ENCODE data around the gene NBEAL1. TPM values are rescaled to one million over a fixed set of nuclear protein-coding genes. Genes with fewer than 3 reads are reported as not detected.

The NBEAL1 gene
- total and polyA plus RNA-seq, 2 of the 8 experiments (the other 6 are each of a cell fraction or from before 2014, with no cell fraction given) = 2.3 to 10.7 TPM

GRCh38 chr2:202965810-202966460 is 48.7 kb upstream of the NBEAL1 start:
- H3K18ac ChIP-seq (ENCODE audit: extremely low read depth, low read length) = no peak overlapping the region
- peak; percentile 57 for FAIRE-seq
- H3K4me1 ChIP-seq (replicated peaks in 1 of 4; ENCODE audit: control insufficient read depth in 3 of 4, insufficient read depth in 4 of 4, low read length in 3 of 4) = peaks cover 0 to 3% (median under 1%) of the 10 kb centered on the region in 4 experiments; a peak in 2 of 7 replicates
- H3K4ac ChIP-seq (replicated peaks; ENCODE audit: insufficient read length, low read depth, low read length) = no peak overlapping the region
- no peak overlapping the region for H2BK20ac ChIP-seq (ENCODE audit: low read length)
- no peak overlapping the region for H3K56ac ChIP-seq (replicated peaks; ENCODE audit: insufficient read length, low read depth, low read length)
- no peak overlapping the region for H2BK120ac ChIP-seq (replicated peaks; ENCODE audit: low read depth, low read length)
- no peaks in the 10 kb centered on the region for H3K23me2 ChIP-seq (ENCODE audit: low read depth, low read length)
- H3K14ac ChIP-seq (ENCODE audit: insufficient read length) = no peak overlapping the region
- DNase-seq (ENCODE audit: low read depth in 1 of 2, low spot score in 2 of 2) = no peak
- H3K9me3 ChIP-seq (ENCODE audit: insufficient read depth in 2 of 2, low read depth in 1 of 2, low read length in 1 of 2) = no peaks in the 10 kb centered on the region
- H3K79me2 ChIP-seq (ENCODE audit: control insufficient read depth in 1 of 2, insufficient read depth in 2 of 2, low read length in 2 of 2) = no peaks in the 10 kb centered on the region
- H2BK15ac ChIP-seq (ENCODE audit: low read length) = no peak overlapping the region
- H3K27me3 ChIP-seq (replicated peaks in 1 of 4; ENCODE audit: control insufficient read depth in 3 of 4, extremely low read depth in 1 of 4, insufficient read depth in 3 of 4, low read length in 3 of 4) = no peaks in the 10 kb centered on the region
- H3K9ac ChIP-seq (replicated peaks in 1 of 4; ENCODE audit: extremely low read depth in 1 of 4, low read depth in 3 of 4, low read length in 3 of 4) = no peak overlapping the region
- no peak overlapping the region for H3K4me3 ChIP-seq (ENCODE audit: extremely low read depth in 1 of 4, insufficient read depth in 2 of 4, low read depth in 3 of 4, low read length in 4 of 4)
- no peaks in the 10 kb centered on the region for H3K36me3 ChIP-seq (ENCODE audit: control insufficient read depth in 2 of 4, insufficient read depth in 4 of 4, low read length in 3 of 4)
- no peak overlapping the region for H4K5ac ChIP-seq (ENCODE audit: insufficient read length, low read depth, low read length)
- H3K4me2 ChIP-seq (ENCODE audit: insufficient read depth in 1 of 2, low read depth in 2 of 2, low read length in 2 of 2) = no peak overlapping the region
- H3K27ac ChIP-seq (ENCODE audit: low read depth, low read length) = no peak overlapping the region
- no peak overlapping the region for H2BK12ac ChIP-seq (ENCODE audit: low read depth, low read length)
- H2AFZ ChIP-seq (ENCODE audit: low read length) = no peak overlapping the region
- TF ChIP-seq MAX (IDR thresholded peaks at IDR 0.05) (0 out of 2 replicates have a peak, but pooled peaks have one; percentile 25), JUN (IDR thresholded peaks at IDR 0.05; ENCODE audit: low read depth, low read length) (no peak), NRF1 (IDR thresholded peaks at IDR 0.05; ENCODE audit: low read depth, low read length) (no peak), MAFK (IDR thresholded peaks at IDR 0.05; ENCODE audit: low read depth, low read length) (peak; percentile 96), BACH1 (IDR thresholded peaks at IDR 0.05; ENCODE audit: low read length) (peak; percentile 99), GABPA (IDR thresholded peaks at IDR 0.05; ENCODE audit: borderline replicate concordance, insufficient read depth, low read length) (no peak), POLR2AphosphoS5 (IDR thresholded peaks at IDR 0.05; ENCODE audit: low read depth, low read length) (no peak)
- H3K23ac ChIP-seq (ENCODE audit: insufficient read length) = no peak overlapping the region
- ChIA-PET CTCF (ENCODE audit: partially characterized antibody) (no interaction called here), POLR2A (ENCODE audit: partially characterized antibody) (no interaction called here)
- H2BK5ac ChIP-seq (ENCODE audit: low read depth, low read length) = no peak overlapping the region
- no peaks in the 10 kb centered on the region for H3K79me1 ChIP-seq (ENCODE audit: low read depth, low read length)
- H4K91ac ChIP-seq (replicated peaks; ENCODE audit: insufficient read length, low read length) = no peak overlapping the region
- no peak overlapping the region for H2AK5ac ChIP-seq (ENCODE audit: low read depth, low read length)
- no peak overlapping the region for H4K8ac ChIP-seq (ENCODE audit: extremely low read depth, insufficient read depth, low read length)
- no peaks in the 10 kb centered on the region for H4K20me1 ChIP-seq (replicated peaks in 1 of 2; ENCODE audit: control insufficient read depth in 1 of 2, insufficient read depth in 2 of 2, low read length in 2 of 2)
- WGBS, 2 experiments (ENCODE audit: extremely low coverage in 1 of 2, insufficient coverage in 1 of 2, insufficient read length in 1 of 2, insufficient replicate concordance in 2 of 2, low coverage in 1 of 2, low lambda C conversion rate in 2 of 2, missing lambda C conversion rate in 1 of 2) = 71% methylated on average over 5 of the region's 5 CpGs; no CpG with 5 or more reads in 1 of the 2 experiments
